Stimulated activated CD4-positive, alpha-beta T cell treated with anti-CD3 and anti-CD28 coated beads, Interleukin-15, amount 100 ng/mL, for 48 hours (primary cell): Measurements from ENCODE around the gene OR10J5.
"Not testable (repeated sequence)": the region's sequence is repeated elsewhere in the genome, so short reads cannot be mapped to it uniquely, and the experiment has no call there.

Experiments
- DNase-seq, 2 donors: peaks; one replicate each; pipeline ENCODE4 v3.0.0-alpha.2; 2020; ENCODE audit warnings: low read depth in 2 of 2

The OR10J5 gene

GRCh38 chr1:159535907-159536306, at the start of gene OR10J5:
TSS of gene OR10J5 (minus strand) at chr1:159536007. CDS start at chr1:159536007, 0 bp downstream.
- no peak for DNase-seq

GRCh38 chr1:159584536-159584935, 48.7 kb upstream of the OR10J5 start:
- no peak for DNase-seq

- no peak for DNase-seq
Observed at GRCh38 chr1:159581422-159581821, 45.6 kb upstream of the OR10J5 start.

GRCh38 chr1:159580340-159580739, 44.5 kb upstream of the OR10J5 start:
- DNase-seq, result no peak

GRCh38 chr1:159577446-159577845, 41.6 kb upstream of the OR10J5 start:
- no peak for DNase-seq

- DNase-seq, result no peak
Observed at GRCh38 chr1:159562680-159563079, 26.9 kb upstream of the OR10J5 start.

GRCh38 chr1:159561497-159561896, 25.7 kb upstream of the OR10J5 start:
- no peak for DNase-seq

GRCh38 chr1:159560599-159560998, 24.8 kb upstream of the OR10J5 start:
- DNase-seq, result no peak

GRCh38 chr1:159556931-159557369, 21.1 kb upstream of the OR10J5 start:
- DNase-seq, result no peak

GRCh38 chr1:159554696-159555095, 18.9 kb upstream of the OR10J5 start:
- DNase-seq, result no peak

- no peak for DNase-seq
Observed at GRCh38 chr1:159554261-159554660, 18.5 kb upstream of the OR10J5 start.

GRCh38 chr1:159548126-159548525, 12.3 kb upstream of the OR10J5 start:
- DNase-seq, result no peak

GRCh38 chr1:159532922-159533321, 2.9 kb downstream of the OR10J5 start:
- DNase-seq, result no peak

- not testable (repeated sequence) for DNase-seq
Observed at GRCh38 chr1:159524792-159525191, 11.0 kb downstream of the OR10J5 start.

GRCh38 chr1:159510229-159510541, 25.6 kb downstream of the OR10J5 start:
- DNase-seq, result no peak

- no peak for DNase-seq
Observed at GRCh38 chr1:159509440-159510228, 26.2 kb downstream of the OR10J5 start.

- no peak for DNase-seq
Observed at GRCh38 chr1:159508951-159509350, 26.9 kb downstream of the OR10J5 start.

- DNase-seq, result no peak
Observed at GRCh38 chr1:159505676-159506075, 30.1 kb downstream of the OR10J5 start.

- no peak for DNase-seq
Observed at GRCh38 chr1:159501082-159501481, 34.7 kb downstream of the OR10J5 start.

GRCh38 chr1:159494513-159495210, 41.1 kb downstream of the OR10J5 start:
- DNase-seq, result not testable (repeated sequence)

GRCh38 chr1:159493354-159493753, 42.5 kb downstream of the OR10J5 start:
- DNase-seq, result no peak

- DNase-seq, result no peak
Observed at GRCh38 chr1:159492575-159493323, 43.1 kb downstream of the OR10J5 start.
